Epithelial cell of proximal tubule (primary cell): Measurements from ENCODE around the gene TMC6. TPM values are rescaled to one million over a fixed set of nuclear protein-coding genes. Genes with fewer than 3 reads are reported as not detected.

ENCODE experiments used
- DNase-seq: peaks from one replicate; pipeline ENCODE4 v3.0.0-alpha.2; 2011; ENCODE audit warnings: low read depth
- H3K4me3 ChIP-seq: 2 replicates; pipeline ENCODE4 v1.5.1; 2011; ENCODE audit warnings: low read depth, mild to moderate bottlenecking, low read length
- total RNA-seq: library from RNA; depleted of rRNA; stranded (reverse); fragments of >200 nt; gene quantifications from 2 replicates; pipeline ENCODE4 v1.2.3, GENCODE V29; 2015
- TF ChIP-seq, protein P1 (sequence below): conservative IDR thresholded peaks from 2 replicates; pipeline ENCODE4 v1.5.1; 2012; ENCODE audit warnings: low read depth, mild to moderate bottlenecking, low read length

The TMC6 gene
- total RNA-seq, 1 donor from 2014 or later = 52.1 TPM

DNA sequence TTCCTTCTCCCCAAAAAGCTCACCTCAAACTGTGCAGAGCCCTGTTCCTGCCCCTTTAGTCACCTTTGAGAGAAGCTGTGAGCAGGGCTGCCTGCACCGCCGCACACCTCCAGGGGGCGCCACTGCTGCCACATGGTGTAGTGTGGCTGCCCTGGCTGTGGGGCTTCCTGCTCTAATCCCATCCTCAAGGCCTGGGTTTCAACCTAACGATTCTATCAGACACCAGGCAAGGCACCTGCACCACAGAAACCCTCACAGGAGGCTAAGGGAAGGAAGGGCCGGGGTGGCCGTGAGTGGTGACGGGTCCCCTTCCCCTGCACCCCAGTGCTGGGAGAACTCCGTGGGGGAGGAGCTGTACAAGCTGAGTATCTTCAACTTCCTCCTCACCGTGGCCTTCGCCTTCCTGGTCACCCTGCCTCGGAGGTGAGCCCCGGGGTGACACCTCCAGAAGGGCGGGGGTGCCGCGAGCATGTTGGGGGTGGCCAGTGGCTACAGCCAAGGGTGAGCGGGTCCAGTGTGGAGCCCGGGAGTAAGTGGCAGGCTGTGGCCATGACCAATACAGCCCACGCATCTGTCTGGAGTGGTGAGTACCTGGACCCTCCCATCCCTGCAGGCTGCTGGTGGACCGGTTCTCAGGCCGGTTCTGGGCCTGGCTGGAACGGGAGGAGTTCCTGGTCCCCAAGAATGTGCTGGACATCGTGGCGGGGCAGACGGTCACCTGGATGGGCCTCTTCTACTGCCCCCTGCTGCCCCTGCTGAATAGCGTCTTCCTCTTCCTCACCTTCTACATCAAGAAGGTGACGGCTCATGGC, 9.0 kb upstream of the TMC6 start:
- TF ChIP-seq, protein P1, sequence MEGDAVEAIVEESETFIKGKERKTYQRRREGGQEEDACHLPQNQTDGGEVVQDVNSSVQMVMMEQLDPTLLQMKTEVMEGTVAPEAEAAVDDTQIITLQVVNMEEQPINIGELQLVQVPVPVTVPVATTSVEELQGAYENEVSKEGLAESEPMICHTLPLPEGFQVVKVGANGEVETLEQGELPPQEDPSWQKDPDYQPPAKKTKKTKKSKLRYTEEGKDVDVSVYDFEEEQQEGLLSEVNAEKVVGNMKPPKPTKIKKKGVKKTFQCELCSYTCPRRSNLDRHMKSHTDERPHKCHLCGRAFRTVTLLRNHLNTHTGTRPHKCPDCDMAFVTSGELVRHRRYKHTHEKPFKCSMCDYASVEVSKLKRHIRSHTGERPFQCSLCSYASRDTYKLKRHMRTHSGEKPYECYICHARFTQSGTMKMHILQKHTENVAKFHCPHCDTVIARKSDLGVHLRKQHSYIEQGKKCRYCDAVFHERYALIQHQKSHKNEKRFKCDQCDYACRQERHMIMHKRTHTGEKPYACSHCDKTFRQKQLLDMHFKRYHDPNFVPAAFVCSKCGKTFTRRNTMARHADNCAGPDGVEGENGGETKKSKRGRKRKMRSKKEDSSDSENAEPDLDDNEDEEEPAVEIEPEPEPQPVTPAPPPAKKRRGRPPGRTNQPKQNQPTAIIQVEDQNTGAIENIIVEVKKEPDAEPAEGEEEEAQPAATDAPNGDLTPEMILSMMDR = peak; percentile 52
- H3K4me3 ChIP-seq = no peak overlapping the region
- no peak for DNase-seq

DNA sequence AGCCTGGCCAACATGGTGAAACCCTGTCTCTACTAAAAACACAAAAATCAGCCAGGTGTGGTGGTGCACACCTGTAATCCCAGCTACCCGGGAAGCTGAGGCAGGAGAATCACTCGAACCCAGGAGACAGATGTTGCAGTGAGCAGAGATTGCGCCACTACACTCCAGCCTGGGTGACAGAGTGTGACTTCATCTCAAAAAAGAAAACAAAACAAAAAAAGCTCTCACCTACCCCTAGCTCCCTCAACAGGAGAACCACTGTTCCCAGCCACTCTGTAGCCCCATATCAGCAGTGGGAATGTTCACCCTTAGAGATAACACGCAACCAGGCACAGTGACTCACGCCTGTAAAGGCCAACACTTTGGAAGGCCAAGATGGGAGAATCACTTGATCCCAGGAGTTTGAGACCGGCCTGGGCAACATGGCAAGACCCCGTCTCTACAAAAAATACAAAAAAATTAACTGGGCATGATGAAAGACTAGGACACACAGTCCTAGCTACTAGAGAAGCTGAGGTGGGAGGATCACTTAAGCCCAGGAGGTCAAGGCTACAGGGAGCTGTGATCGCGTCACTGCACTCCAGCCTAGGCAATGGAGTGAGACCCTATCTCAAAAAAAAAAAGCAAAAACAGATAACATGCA, 7.4 kb upstream of the TMC6 start:
- TF ChIP-seq, protein P1 = no peak
- H3K4me3 ChIP-seq = no peak overlapping the region
- no peak for DNase-seq

DNA sequence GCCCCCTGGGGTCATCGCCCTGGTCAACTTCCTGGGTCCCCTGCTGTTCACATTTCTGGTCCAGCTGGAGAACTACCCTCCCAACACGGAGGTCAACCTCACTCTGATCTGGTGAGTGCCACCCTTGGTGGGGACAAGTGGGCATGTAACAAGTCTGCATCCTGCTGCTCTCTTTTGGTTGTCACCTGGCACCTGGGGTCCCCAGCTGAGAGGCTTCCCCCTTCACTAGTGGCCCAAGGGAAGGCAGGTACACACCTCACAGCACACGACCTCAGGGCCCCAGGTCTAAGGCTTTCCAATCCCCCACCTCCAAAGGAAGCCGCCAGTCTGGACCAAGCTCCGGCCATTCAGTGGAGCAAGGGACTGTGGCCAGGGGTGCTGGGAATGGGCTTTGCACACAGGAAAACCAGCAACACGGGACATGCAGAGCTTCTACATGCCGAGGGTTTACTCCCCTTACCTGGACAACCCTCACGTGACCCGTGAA, 6.4 kb upstream of the TMC6 start:
- DNase-seq = no peak
- TF ChIP-seq, protein P1 = no peak
- H3K4me3 ChIP-seq = no peak overlapping the region

DNA sequence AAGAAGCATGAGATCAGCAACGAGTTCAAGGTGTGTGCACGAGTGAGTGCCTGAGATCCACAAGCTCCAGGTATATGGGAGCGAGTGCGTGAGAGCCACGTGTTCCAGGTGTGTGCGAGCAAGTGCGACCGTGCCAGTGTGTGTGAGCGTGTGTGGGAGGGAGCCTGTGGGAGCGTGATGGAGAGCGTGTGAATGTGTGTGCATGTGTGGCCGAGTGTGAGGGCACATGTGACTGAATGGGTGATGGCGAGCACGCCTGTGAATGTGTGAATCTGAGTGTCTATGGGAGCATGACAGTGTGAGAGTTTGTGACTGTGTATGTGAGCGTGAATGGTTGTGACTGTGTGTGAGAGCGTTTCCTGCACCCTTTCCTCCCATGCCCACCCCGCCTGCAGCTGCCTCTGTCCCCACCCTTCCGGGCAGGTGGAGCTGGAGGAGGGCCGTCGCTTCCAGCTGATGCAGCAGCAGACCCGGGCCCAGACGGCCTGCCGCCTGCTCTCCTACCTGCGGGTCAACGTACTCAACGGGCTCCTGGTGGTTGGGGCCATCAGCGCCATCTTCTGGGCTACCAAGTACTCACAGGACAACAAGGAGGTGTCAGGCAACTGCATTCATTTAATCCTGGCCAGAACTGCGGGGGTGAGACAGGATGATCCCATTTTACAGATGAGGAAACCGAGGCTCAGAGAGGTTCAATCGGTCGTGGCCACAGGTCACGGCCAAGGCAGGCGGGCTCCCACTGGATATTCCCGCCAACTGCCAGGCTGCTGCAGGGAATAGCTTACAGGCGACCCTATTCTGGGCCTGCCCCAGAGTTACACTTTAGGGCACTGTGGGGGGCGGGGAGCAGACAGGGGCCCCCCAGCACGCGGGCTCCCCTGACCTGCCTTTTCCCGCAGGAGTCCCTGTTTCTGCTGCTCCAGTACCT, 5.7 kb upstream of the TMC6 start:
- TF ChIP-seq, protein P1 = peak; percentile 65
- DNase-seq = no peak

DNA sequence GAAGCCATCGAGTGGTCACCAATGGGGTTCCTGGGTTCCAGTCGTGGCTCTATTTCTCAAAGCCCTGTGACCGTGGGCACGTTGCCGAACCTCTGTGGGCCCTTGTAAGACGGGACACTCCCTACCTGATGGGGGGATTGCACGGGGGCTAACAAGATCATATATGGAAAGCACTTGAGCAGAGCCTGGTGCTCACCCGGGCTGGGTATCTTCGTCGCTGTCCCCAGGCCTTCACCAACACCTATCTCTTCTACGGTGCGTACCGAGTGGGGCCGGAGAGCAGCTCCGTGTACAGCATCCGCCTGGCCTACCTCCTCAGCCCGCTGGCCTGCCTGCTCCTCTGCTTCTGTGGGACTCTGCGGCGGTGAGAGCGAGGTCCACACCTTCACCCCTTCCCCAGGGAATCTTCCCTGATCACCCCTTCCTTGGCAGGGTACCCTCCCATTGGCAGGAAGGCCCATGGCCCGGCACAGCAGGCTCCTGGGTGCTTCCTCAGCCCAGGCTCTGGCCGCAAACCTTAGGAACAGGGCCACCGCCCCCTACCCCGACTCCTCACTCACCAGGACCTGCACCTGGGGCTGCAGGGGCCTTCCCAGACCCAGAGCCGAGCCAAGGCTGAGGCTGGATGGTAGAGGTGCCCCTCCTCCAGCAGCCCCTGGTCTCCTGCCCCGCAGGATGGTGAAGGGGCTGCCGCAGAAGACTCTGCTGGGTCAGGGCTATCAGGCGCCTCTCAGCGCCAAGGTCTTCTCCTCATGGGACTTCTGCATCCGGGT, 4.8 kb upstream of the TMC6 start:
- TF ChIP-seq, protein P1 = no peak
- no peak overlapping the region for H3K4me3 ChIP-seq
- DNase-seq = no peak

More for the DNA sequence above, 5.7 kb upstream of the TMC6 start:
- no peak overlapping the region for H3K4me3 ChIP-seq

DNA sequence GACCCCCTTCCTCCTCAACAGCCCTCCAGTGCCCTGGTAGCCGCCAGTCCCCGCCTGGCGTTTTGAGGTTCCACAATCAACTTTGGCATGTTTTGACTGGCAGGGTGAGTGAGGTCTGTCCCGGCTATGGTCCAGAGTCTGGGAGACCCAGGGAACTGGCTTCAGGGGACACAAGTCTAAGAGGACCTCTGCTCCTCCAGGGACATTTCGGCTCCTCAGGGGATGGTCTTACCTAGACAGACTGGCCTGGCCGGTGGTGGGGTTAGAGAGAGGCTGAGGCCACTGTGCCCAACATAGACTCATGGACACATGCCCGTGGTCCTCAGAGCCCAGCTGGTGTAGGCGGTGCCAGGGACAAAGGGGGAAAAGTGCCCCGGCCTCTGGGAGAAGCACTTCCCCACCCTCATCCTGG, 4.2 kb upstream of the TMC6 start:
- TF ChIP-seq, protein P1 = no peak
- H3K4me3 ChIP-seq = no peak overlapping the region
- no peak for DNase-seq
